ENCODE data around the gene OR51I2. TPM values are rescaled to one million over a fixed set of nuclear protein-coding genes. Genes with fewer than 3 reads are reported as not detected.

The OR51I2 gene
- total RNA-seq, 4 donors from 2014 or later = not detected

GRCh38 chr11:5441414-5441813 is 7.7 kb upstream of the OR51I2 start, which contains the start of gene OR51I1:
Gene OR51I1, minus strand, starts transcription at chr11:5441514. Its CDS starts 0 bp downstream, at chr11:5441514.
- Histone ChIP-seq H3K27me3 (no peaks in the 10 kb centered on the region), H3K27ac (no peak within 1 kb of the TSS), H3K4me3 (no peak within 1 kb of the TSS), H3K9me3 (no peaks in the 10 kb centered on the region), H3K36me3 (no peaks in the 10 kb centered on the region), H3K4me1 (no peaks in the 10 kb centered on the region)
- DNase-seq (no peak), ATAC-seq (no peak)
- intact Hi-C loops (cut with DNase I; ENCODE audit: low total_unique reads) (no loop called here), in situ Hi-C loops (cut with MboI; ENCODE audit: low sequenced_read_pairs in 4 of 4) (no loop called here)
- no peak for TF ChIP-seq CTCF (IDR thresholded peaks at IDR 0.05 in 4 of 5, conservative IDR thresholded peaks at IDR 0.05 in 1 of 5)
- no peak for TF ChIP-seq POLR2A (IDR thresholded peaks at IDR 0.05)

GRCh38 chr11:5443835-5444393 is 5.2 kb upstream of the OR51I2 start:
- Histone ChIP-seq H3K36me3 (no peaks in the 10 kb centered on the region), H3K9me3 (no peaks in the 10 kb centered on the region), H3K4me3 (no peak overlapping the region), H3K27ac (no peak overlapping the region), H3K4me1 (no peaks in the 10 kb centered on the region), H3K27me3 (no peaks in the 10 kb centered on the region)
- DNase-seq (no peak), ATAC-seq (no peak)
- in situ Hi-C loops (cut with MboI; ENCODE audit: low sequenced_read_pairs in 4 of 4) = no loop called here
- TF ChIP-seq CTCF (IDR thresholded peaks at IDR 0.05 in 4 of 5, conservative IDR thresholded peaks at IDR 0.05 in 1 of 5) (no peak), POLR2A (IDR thresholded peaks at IDR 0.05) (no peak)
- intact Hi-C loops (cut with DNase I; ENCODE audit: low total_unique reads) = no loop called here

GRCh38 chr11:5449432-5449831 is 309 bp downstream of the OR51I2 start:
- no peaks in the 10 kb centered on the region for H3K27me3 ChIP-seq
- H3K4me1 ChIP-seq = no peaks in the 10 kb centered on the region
- in situ Hi-C loops (cut with MboI; ENCODE audit: low sequenced_read_pairs in 4 of 4) = no loop called here
- H3K27ac ChIP-seq = no peak overlapping the region
- TF ChIP-seq CTCF (IDR thresholded peaks at IDR 0.05 in 4 of 5, conservative IDR thresholded peaks at IDR 0.05 in 1 of 5) (no peak), POLR2A (IDR thresholded peaks at IDR 0.05) (no peak)
- H3K36me3 ChIP-seq = no peaks in the 10 kb centered on the region
- ATAC-seq = no peak
- H3K4me3 ChIP-seq = no peak overlapping the region
- DNase-seq = no peak
- no peaks in the 10 kb centered on the region for H3K9me3 ChIP-seq
- intact Hi-C loops (cut with DNase I; ENCODE audit: low total_unique reads) = no loop called here

- intact Hi-C loops (cut with DNase I; ENCODE audit: low total_unique reads) = no loop called here
- in situ Hi-C loops (cut with MboI; ENCODE audit: low sequenced_read_pairs in 4 of 4) = no loop called here
Measured at GRCh38 chr11:5460983-5461621, 12.0 kb downstream of the OR51I2 start.

More at GRCh38 chr11:5460983-5461621, 12.0 kb downstream of the OR51I2 start:
- H3K4me3 ChIP-seq = no peak overlapping the region
- no peaks in the 10 kb centered on the region for H3K4me1 ChIP-seq
- H3K36me3 ChIP-seq = no peaks in the 10 kb centered on the region
- H3K9me3 ChIP-seq = no peaks in the 10 kb centered on the region
- TF ChIP-seq CTCF (IDR thresholded peaks at IDR 0.05 in 4 of 5, conservative IDR thresholded peaks at IDR 0.05 in 1 of 5) = no peak
- TF ChIP-seq POLR2A (IDR thresholded peaks at IDR 0.05) = no peak
- DNase-seq (no peak), ATAC-seq (no peak)
- H3K27me3 ChIP-seq = no peaks in the 10 kb centered on the region
- H3K27ac ChIP-seq = no peak overlapping the region
